Peyer's patch (tissue), 4 donors: ENCODE results near the gene NLGN2. TPM values are rescaled to one million over a fixed set of nuclear protein-coding genes. Genes with fewer than 3 reads are reported as not detected.

Experiments
- DNase-seq, 3 donors: peaks; one replicate each; pipeline ENCODE4 v3.0.0-alpha.2; 2017 to 2019
- H3K27ac ChIP-seq, 4 donors: fragments of 200-600 bp; sonication (generic); one replicate each; pipeline ENCODE4 v1.5.1; 2016 to 2019
- H3K27me3 ChIP-seq, 2 donors: fragments of 200-600 bp; sonication (generic); one replicate each; pipeline ENCODE4 v1.5.1; 2019
- H3K36me3 ChIP-seq, 3 donors: fragments of 200-600 bp; sonication (generic); one replicate each; pipeline ENCODE4 v1.5.1; 2016 to 2019
- H3K4me1 ChIP-seq, 4 donors: fragments of 200-600 bp; sonication (generic); one replicate each; pipeline ENCODE4 v1.5.1; 2016 to 2019
- H3K4me3 ChIP-seq, 4 donors: fragments of 200-600 bp; sonication (generic); 1 replicate in 3 of 4; 2 replicates in 1 of 4; pipeline ENCODE4 v1.5.1; 2016 to 2019; ENCODE audit warnings: mild to moderate bottlenecking in 1 of 4
- H3K9me3 ChIP-seq, 4 donors: fragments of 200-600 bp; sonication (generic); one replicate each; pipeline ENCODE4 v1.5.1; 2016 to 2019; ENCODE audit warnings: mild to moderate bottlenecking in 1 of 4
- POLR2A ChIP-seq, 2 donors: fragments of 450-650 bp; IDR thresholded peaks; one replicate each; pipeline ENCODE4 v1.5.1; 2017; ENCODE audit warnings: antibody characterized with exemption in 2 of 2, mild to moderate bottlenecking in 2 of 2, moderate library complexity in 2 of 2
- total RNA-seq, 4 donors: library from RNA; depleted of rRNA; stranded (reverse); fragments of >200 nt; gene quantifications; one replicate each; pipeline ENCODE4 v1.1.0, GENCODE V29; 2016
- TF ChIP-seq, protein P1 (sequence below), 6 experiments: fragments of 450-650 bp in 4 of 6; fragments of 200-600 bp in 2 of 6; sonication (generic) in 1 of 6; IDR thresholded peaks; one replicate each; pipeline ENCODE4 v1.5.1; 2017 to 2019; ENCODE audit warnings: antibody characterized with exemption in 6 of 6, mild to moderate bottlenecking in 3 of 6, moderate library complexity in 1 of 6

NLGN2 gene
- total RNA-seq, 4 donors from 2014 or later = 0.88 to 9.9 (median 5.8) TPM

DNA sequence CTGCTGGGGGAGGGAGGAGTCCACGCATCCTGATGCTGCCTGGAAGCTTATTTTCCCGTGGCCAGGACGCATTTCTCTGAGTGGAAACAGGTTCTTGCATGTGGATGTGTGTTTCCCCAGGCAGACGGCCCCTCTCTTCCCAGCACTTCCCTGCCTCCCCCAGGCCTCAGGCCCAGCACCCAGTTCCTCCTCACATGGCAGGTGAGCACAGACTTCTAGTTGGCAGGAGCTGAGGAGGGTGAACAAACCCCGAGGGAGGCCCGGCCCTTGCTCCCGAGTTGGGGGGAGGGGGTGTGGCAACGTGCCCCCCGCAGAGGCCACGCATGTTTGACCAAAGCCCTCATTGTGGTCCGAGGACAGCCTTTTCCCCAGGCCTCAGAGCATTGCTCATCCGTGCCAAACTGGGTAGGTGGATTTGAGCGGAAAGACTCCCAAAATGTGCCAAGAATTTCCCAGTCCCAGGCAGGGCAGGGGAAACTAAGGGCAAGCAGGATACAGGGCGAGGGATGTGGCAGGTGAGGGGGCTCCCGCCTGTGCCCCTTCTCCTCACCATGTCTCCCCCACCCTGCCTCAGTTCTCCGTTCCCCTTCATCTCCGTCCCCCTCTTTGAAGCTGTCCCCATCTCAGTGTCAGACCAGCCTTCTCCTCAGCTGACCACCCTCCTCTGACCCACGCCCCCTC lies 11.0 kb downstream of the NLGN2 start:
- H3K27ac ChIP-seq = no peak overlapping the region
- TF ChIP-seq POLR2A (IDR thresholded peaks at IDR 0.05) = no peak
- TF ChIP-seq, protein P1, sequence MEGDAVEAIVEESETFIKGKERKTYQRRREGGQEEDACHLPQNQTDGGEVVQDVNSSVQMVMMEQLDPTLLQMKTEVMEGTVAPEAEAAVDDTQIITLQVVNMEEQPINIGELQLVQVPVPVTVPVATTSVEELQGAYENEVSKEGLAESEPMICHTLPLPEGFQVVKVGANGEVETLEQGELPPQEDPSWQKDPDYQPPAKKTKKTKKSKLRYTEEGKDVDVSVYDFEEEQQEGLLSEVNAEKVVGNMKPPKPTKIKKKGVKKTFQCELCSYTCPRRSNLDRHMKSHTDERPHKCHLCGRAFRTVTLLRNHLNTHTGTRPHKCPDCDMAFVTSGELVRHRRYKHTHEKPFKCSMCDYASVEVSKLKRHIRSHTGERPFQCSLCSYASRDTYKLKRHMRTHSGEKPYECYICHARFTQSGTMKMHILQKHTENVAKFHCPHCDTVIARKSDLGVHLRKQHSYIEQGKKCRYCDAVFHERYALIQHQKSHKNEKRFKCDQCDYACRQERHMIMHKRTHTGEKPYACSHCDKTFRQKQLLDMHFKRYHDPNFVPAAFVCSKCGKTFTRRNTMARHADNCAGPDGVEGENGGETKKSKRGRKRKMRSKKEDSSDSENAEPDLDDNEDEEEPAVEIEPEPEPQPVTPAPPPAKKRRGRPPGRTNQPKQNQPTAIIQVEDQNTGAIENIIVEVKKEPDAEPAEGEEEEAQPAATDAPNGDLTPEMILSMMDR (IDR thresholded peaks at IDR 0.05) = no peak

DNA sequence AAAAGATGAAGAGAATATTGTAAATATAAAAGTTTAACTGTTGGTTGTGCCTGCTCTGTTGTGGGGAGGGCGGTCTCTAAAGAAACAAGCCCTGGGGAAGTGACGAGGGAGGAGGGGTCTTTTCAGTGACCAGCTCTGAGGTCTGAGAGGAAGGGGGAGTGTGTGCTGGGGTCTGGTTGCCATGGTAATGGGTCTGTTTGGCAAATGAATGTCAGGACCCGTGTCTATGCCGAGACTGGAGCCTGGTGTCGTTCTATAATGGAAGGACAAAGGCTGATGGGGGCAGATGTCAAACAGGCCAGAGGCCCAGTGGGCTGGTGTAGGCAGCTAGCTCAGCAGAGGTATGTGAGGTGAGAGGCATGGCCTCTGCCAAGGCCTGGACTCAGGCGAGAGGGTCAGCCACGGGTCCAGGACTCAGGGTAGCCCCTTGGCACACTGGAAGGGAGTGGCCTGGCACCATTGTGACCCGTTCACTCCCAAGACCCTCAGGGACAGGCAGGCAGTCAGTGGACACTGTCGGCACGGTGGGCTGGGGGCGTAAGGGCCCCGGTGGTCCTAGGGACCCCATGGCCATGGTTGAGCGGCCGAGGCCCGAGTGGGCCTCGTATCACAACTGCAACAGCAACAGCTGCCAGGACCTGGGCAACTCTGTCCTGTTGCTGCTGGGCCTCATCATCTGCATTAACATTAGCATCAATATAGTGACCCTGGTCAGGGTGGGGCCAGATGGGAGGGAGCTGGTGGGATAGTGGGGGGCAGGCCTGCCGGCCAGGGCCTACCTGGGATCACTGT lies 12.4 kb downstream of the NLGN2 start, which contains the start of gene SPEM1:
SPEM1 (plus strand) TSS at position 506 of the 792 bp plus-strand sequence; CDS start at position 567, 61 bp downstream.
- no peak for DNase-seq
- no peak within 1 kb of the TSS for H3K4me3 ChIP-seq
- H3K36me3 ChIP-seq = no peaks in the 10 kb centered on the region
- H3K27ac ChIP-seq = no peak within 1 kb of the TSS
- H3K4me1 ChIP-seq = no peaks in the 10 kb centered on the region
- H3K9me3 ChIP-seq = no peaks in the 10 kb centered on the region
- no peak for TF ChIP-seq POLR2A (IDR thresholded peaks at IDR 0.05)
- TF ChIP-seq, protein P1 (IDR thresholded peaks at IDR 0.05) = no peak
- H3K27me3 ChIP-seq = no peaks in the 10 kb centered on the region

More for the DNA sequence above, 11.0 kb downstream of the NLGN2 start:
- Histone ChIP-seq H3K4me1 (no peaks in the 10 kb centered on the region), H3K9me3 (no peaks in the 10 kb centered on the region), H3K27me3 (no peaks in the 10 kb centered on the region), H3K4me3 (no peak overlapping the region), H3K36me3 (no peaks in the 10 kb centered on the region)
- no peak for DNase-seq

DNA sequence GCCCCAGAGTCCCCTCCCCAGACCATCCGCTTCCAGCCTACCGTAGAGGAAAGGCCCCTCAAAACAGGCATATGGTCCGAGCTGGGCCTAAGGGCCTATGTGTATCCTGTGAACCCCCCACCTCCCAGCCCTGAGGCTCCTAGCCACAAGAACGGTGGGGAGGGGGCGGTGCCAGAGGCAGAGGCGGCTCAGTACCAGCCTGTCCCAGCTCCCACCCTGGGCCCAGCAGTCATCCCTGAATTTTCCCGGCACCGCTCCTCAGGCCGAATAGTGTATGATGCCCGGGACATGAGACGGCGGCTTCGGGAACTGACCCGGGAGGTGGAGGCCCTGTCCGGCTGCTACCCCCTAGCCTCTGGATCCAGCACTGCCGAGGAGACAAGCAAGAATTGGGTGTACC lies 13.5 kb downstream of the NLGN2 start:
- DNase-seq = no peak
- no peak for TF ChIP-seq POLR2A (IDR thresholded peaks at IDR 0.05)
- TF ChIP-seq, protein P1 (IDR thresholded peaks at IDR 0.05) = no peak
- no peaks in the 10 kb centered on the region for H3K27me3 ChIP-seq
- no peaks in the 10 kb centered on the region for H3K9me3 ChIP-seq
- H3K4me3 ChIP-seq = no peak overlapping the region
- H3K36me3 ChIP-seq = no peaks in the 10 kb centered on the region
- no peak overlapping the region for H3K27ac ChIP-seq
- H3K4me1 ChIP-seq = no peaks in the 10 kb centered on the region

GRCh38 chr17:7423679-7424078 lies 16.0 kb downstream of the NLGN2 start:
- Histone ChIP-seq H3K27ac (no peak overlapping the region), H3K4me1 (no peaks in the 10 kb centered on the region), H3K36me3 (no peaks in the 10 kb centered on the region), H3K4me3 (no peak overlapping the region), H3K9me3 (no peaks in the 10 kb centered on the region), H3K27me3 (no peaks in the 10 kb centered on the region)
- TF ChIP-seq POLR2A (IDR thresholded peaks at IDR 0.05) = no peak
- TF ChIP-seq, protein P1 (IDR thresholded peaks at IDR 0.05) = no peak
- DNase-seq = no peak

DNA sequence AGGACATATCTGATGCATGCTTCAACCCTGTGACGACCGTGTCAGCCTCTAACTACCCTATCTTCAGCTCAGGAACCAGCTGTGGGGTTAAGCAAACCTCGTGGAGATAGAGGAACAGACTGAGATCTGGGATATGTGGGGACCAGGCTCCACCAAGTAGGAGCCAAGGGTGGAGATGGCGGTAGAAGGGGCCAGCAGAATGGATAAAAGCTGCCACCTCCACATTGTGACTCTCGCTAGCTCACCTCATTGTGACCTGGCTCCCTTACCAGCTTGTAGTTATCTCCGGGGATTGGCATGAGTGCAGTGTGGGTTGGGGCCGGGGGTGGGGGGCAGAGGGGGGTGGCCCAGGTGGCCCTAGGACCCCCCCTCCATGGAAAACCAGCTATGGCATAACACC lies 17.7 kb downstream of the NLGN2 start, which contains the start of gene SPEM2:
SPEM2 (plus strand) TSS at position 301 of the 400 bp plus-strand sequence; CDS start at position 374, 73 bp downstream.
- no peaks in the 10 kb centered on the region for H3K9me3 ChIP-seq
- H3K4me3 ChIP-seq = no peak within 1 kb of the TSS
- no peak for TF ChIP-seq POLR2A (IDR thresholded peaks at IDR 0.05)
- TF ChIP-seq, protein P1 (IDR thresholded peaks at IDR 0.05) = no peak
- H3K36me3 ChIP-seq = no peaks in the 10 kb centered on the region
- no peak for DNase-seq
- H3K27me3 ChIP-seq = no peaks in the 10 kb centered on the region
- H3K4me1 ChIP-seq = no peaks in the 10 kb centered on the region
- H3K27ac ChIP-seq = no peak within 1 kb of the TSS
